Bronchial epithelial cell (primary cell): ENCODE results near the gene KIF25. TPM values are rescaled to one million over a fixed set of nuclear protein-coding genes. Genes with fewer than 3 reads are reported as not detected.

Experiments
- DNase-seq: peaks from one replicate; pipeline ENCODE4 v3.0.0-alpha.2; 2010; ENCODE audit warnings: low read depth
- FAIRE-seq: peaks from 2 replicates; lab custom pipeline; 2011; peaks lifted over from hg19 to GRCh38; lab: Jason Lieb, UNC
- H3K27me3 ChIP-seq: 2 replicates; pipeline ENCODE4 v1.5.1; 2011; ENCODE audit warnings: low read length; ENCODE audit not compliant: control insufficient read depth, insufficient read depth
- H3K36me3 ChIP-seq: 2 replicates; pipeline ENCODE4 v1.5.1; 2011; ENCODE audit warnings: low read length; ENCODE audit not compliant: control insufficient read depth, insufficient read depth
- H3K4me3 ChIP-seq: 2 replicates; pipeline ENCODE4 v1.5.1; 2011; ENCODE audit warnings: mild to moderate bottlenecking, low read depth, low read length, control low read depth
- CTCF ChIP-seq: IDR thresholded peaks from 2 replicates; pipeline ENCODE4 v1.5.1; 2011; ENCODE audit warnings: mild to moderate bottlenecking, moderate library complexity, low read length, control low read depth, inconsistent platforms; ENCODE audit not compliant: insufficient read depth, severe bottlenecking
- total RNA-seq: library from RNA; depleted of rRNA; stranded (reverse); fragments of >200 nt; gene quantifications from 2 replicates; pipeline ENCODE4 v1.2.1, GENCODE V29; 2014

Gene KIF25
- total RNA-seq, 1 donor from 2014 or later = not detected

GRCh38 chr6:168037242-168037641, 39.8 kb downstream of the KIF25 start:
- no peak for FAIRE-seq
- no peak for TF ChIP-seq CTCF
- H3K36me3 ChIP-seq = no peaks in the 10 kb centered on the region
- no peaks in the 10 kb centered on the region for H3K27me3 ChIP-seq
- no peak overlapping the region for H3K4me3 ChIP-seq
- DNase-seq = no peak

- no peaks in the 10 kb centered on the region for H3K36me3 ChIP-seq
- no peaks in the 10 kb centered on the region for H3K27me3 ChIP-seq
- TF ChIP-seq CTCF = no peak
- no peak overlapping the region for H3K4me3 ChIP-seq
- DNase-seq (no peak), FAIRE-seq (no peak)
These were observed 40.4 kb downstream of the KIF25 start for GRCh38 chr6:168037856-168038255.

DNA sequence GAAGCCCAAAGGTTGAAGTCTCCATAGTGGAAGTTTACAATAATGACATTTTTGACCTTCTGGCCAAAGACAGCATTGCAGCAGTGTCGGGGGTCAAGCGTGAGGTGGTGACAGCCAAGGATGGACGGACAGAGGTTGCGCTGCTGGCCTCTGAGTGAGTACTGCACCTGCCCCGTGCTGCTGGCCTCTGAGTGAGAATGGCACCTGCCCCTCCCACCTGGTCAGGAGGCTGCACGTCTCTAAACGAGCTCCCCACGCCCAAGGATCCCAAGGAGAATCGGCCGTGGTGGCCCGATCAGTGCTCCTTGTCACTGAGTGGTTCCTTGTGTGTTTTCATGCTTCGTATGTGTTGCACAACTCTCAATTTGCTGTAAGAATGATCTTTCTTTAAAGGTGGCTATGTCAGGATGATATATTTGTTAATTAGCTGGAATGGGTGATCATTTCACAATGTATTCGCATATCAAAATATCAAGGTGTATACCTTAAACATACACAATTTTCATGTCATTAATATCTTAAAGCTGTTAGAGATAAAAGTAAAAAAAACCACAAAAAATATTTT, 41.2 kb downstream of the KIF25 start:
- FAIRE-seq = no peak
- DNase-seq = no peak
- H3K36me3 ChIP-seq = no peaks in the 10 kb centered on the region
- H3K4me3 ChIP-seq = no peak overlapping the region
- no peaks in the 10 kb centered on the region for H3K27me3 ChIP-seq
- TF ChIP-seq CTCF = no peak

DNA sequence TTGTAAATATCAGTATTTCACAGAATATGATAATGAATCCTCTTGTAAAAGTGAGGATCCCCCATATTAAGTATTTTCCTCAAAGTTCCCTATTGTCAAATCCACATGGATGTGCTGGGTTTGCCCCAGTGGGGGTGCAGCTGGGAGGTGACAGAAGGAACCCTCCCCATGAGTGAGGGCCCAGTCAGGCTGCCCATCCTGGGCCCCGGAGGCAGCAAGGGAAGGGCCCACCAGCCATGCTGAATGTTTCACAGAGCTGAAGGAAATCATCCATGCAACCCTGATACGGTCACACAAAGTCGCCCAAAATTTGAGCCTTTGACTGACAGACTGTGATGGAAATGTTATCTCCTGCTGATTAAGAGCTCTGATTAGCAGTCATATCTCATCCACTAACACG, 41.8 kb downstream of the KIF25 start:
- Histone ChIP-seq H3K4me3 (no peak overlapping the region), H3K36me3 (no peaks in the 10 kb centered on the region), H3K27me3 (no peaks in the 10 kb centered on the region)
- no peak for TF ChIP-seq CTCF
- DNase-seq (no peak), FAIRE-seq (no peak)

DNA sequence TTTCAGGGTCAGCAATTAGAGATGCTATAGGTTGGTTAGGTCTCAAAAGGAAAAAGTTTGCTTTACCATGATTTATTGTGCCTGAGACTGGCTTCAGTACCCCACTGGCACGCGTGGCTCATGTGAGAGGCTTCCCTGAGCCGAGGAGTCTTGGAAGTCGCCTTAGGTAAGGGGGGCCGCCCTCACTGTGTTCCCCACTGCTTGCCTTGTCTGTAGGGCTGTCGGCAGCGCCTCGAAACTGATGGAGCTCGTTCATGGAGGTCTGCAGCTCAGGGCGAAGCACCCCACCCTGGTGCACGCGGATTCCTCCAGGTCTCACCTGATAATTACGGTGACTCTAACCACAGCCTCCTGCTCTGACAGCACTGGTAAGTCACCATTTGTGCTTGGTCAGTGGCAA, 42.4 kb downstream of the KIF25 start:
- no peak for TF ChIP-seq CTCF
- Histone ChIP-seq H3K4me3 (no peak overlapping the region), H3K36me3 (no peaks in the 10 kb centered on the region), H3K27me3 (no peaks in the 10 kb centered on the region)
- DNase-seq (no peak), FAIRE-seq (no peak)

DNA sequence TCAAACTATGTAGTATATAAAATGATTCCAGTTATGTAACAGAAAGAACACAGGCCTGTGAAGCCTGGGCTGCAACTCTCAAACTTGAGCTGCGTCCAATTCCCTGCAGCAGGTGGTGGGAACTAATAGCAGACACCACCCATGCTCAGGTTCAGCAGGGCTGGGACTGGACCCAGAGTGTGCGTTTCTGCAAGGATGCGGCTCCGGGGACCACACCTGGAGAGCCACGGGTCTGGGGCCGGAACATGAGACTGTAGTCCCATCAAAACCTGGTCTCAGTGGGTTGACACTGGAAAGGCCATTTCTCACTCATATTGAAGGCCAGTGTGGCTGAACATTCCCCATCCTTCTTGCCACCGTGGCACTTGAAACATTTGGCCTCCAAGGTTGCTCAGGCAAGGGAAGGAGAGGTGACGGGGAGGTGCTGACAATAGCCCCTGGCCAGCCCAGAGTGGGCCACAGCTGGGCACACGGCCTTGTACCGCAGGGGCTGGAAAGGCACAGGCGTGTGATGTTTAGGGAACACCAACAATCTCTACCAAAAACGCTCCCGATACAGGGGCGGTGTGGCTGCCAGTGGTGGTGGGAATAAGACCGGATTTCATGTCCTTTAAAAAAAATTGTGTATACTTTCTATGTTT, 43.5 kb downstream of the KIF25 start:
- TF ChIP-seq CTCF = no peak
- FAIRE-seq = no peak
- Histone ChIP-seq H3K4me3 (no peak overlapping the region), H3K27me3 (no peaks in the 10 kb centered on the region), H3K36me3 (no peaks in the 10 kb centered on the region)
- no peak for DNase-seq
